ENCODE measurements around the gene HYAL2.

HYAL2 gene

GRCh38 chr3:50371133-50371685 lies 48.7 kb upstream of the HYAL2 start (continued):
- TF ChIP-seq, protein P1, sequence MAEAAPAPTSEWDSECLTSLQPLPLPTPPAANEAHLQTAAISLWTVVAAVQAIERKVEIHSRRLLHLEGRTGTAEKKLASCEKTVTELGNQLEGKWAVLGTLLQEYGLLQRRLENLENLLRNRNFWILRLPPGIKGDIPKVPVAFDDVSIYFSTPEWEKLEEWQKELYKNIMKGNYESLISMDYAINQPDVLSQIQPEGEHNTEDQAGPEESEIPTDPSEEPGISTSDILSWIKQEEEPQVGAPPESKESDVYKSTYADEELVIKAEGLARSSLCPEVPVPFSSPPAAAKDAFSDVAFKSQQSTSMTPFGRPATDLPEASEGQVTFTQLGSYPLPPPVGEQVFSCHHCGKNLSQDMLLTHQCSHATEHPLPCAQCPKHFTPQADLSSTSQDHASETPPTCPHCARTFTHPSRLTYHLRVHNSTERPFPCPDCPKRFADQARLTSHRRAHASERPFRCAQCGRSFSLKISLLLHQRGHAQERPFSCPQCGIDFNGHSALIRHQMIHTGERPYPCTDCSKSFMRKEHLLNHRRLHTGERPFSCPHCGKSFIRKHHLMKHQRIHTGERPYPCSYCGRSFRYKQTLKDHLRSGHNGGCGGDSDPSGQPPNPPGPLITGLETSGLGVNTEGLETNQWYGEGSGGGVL (tag by site-specific recombination; IDR thresholded peaks at IDR 0.05): 0 out of 2 replicates have a peak, but pooled peaks have one; percentile 22
- TF ChIP-seq, protein P2, sequence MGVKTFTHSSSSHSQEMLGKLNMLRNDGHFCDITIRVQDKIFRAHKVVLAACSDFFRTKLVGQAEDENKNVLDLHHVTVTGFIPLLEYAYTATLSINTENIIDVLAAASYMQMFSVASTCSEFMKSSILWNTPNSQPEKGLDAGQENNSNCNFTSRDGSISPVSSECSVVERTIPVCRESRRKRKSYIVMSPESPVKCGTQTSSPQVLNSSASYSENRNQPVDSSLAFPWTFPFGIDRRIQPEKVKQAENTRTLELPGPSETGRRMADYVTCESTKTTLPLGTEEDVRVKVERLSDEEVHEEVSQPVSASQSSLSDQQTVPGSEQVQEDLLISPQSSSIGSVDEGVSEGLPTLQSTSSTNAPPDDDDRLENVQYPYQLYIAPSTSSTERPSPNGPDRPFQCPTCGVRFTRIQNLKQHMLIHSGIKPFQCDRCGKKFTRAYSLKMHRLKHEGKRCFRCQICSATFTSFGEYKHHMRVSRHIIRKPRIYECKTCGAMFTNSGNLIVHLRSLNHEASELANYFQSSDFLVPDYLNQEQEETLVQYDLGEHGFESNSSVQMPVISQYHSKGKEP (tag by site-specific recombination; IDR thresholded peaks at IDR 0.05): no peak
- TF ChIP-seq ZNF366 (tag by site-specific recombination; conservative IDR thresholded peaks at IDR 0.05): no peak
- TF ChIP-seq, protein P3, sequence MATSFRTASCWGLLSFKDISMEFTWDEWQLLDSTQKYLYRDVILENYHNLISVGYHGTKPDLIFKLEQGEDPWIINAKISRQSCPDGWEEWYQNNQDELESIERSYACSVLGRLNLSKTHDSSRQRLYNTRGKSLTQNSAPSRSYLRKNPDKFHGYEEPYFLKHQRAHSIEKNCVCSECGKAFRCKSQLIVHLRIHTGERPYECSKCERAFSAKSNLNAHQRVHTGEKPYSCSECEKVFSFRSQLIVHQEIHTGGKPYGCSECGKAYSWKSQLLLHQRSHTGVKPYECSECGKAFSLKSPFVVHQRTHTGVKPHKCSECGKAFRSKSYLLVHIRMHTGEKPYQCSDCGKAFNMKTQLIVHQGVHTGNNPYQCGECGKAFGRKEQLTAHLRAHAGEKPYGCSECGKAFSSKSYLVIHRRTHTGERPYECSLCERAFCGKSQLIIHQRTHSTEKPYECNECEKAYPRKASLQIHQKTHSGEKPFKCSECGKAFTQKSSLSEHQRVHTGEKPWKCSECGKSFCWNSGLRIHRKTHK (tag by site-specific recombination; IDR thresholded peaks at IDR 0.05): no peak
- no peak for TF ChIP-seq ZNF658 (tag by site-specific recombination; IDR thresholded peaks at IDR 0.05)
- no peak for TF ChIP-seq ZNF146 (tag by site-specific recombination; IDR thresholded peaks at IDR 0.05)
- TF ChIP-seq ZNF114 (tag by site-specific recombination; IDR thresholded peaks at IDR 0.05): no peak
- TF ChIP-seq ZNF404 (tag by site-specific recombination; IDR thresholded peaks at IDR 0.05): no peak
- no peak for TF ChIP-seq HOXA7 (CRISPR knock-in tag; IDR thresholded peaks at IDR 0.05; ENCODE audit: borderline replicate concordance)
- TF ChIP-seq ZNF19 (tag by site-specific recombination; IDR thresholded peaks at IDR 0.05; ENCODE audit: low read depth): no peak
- TF ChIP-seq GLI4 (tag by site-specific recombination; IDR thresholded peaks at IDR 0.05): no peak
- TF ChIP-seq PATZ1 (tag by site-specific recombination; IDR thresholded peaks at IDR 0.05): no peak
- TF ChIP-seq ZNF514 (tag by site-specific recombination; IDR thresholded peaks at IDR 0.05): no peak
- TF ChIP-seq ZNF513 (tag by site-specific recombination; IDR thresholded peaks at IDR 0.05): no peak
- no peak for TF ChIP-seq ZFP37 (tag by site-specific recombination; IDR thresholded peaks at IDR 0.05)
- TF ChIP-seq ZIC2 (tag by site-specific recombination; IDR thresholded peaks at IDR 0.05): peak; percentile 55; the same call in 1 of the 2 replicates
- TF ChIP-seq SETDB1 (IDR thresholded peaks at IDR 0.05; ENCODE audit: insufficient read length, low read length): no peak
- TF ChIP-seq, protein P4, sequence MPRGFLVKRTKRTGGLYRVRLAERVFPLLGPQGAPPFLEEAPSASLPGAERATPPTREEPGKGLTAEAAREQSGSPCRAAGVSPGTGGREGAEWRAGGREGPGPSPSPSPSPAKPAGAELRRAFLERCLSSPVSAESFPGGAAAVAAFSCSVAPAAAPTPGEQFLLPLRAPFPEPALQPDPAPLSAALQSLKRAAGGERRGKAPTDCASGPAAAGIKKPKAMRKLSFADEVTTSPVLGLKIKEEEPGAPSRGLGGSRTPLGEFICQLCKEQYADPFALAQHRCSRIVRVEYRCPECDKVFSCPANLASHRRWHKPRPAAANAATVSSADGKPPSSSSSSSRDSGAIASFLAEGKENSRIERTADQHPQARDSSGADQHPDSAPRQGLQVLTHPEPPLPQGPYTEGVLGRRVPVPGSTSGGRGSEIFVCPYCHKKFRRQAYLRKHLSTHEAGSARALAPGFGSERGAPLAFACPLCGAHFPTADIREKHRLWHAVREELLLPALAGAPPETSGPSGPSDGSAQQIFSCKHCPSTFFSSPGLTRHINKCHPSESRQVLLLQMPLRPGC (tag by site-specific recombination; IDR thresholded peaks at IDR 0.05): no peak
- TF ChIP-seq ZFHX2 (tag by site-specific recombination; conservative IDR thresholded peaks at IDR 0.05): peak; percentile 95
- no peak for TF ChIP-seq ZNF133 (tag by site-specific recombination; IDR thresholded peaks at IDR 0.05)
- TF ChIP-seq, protein P5, sequence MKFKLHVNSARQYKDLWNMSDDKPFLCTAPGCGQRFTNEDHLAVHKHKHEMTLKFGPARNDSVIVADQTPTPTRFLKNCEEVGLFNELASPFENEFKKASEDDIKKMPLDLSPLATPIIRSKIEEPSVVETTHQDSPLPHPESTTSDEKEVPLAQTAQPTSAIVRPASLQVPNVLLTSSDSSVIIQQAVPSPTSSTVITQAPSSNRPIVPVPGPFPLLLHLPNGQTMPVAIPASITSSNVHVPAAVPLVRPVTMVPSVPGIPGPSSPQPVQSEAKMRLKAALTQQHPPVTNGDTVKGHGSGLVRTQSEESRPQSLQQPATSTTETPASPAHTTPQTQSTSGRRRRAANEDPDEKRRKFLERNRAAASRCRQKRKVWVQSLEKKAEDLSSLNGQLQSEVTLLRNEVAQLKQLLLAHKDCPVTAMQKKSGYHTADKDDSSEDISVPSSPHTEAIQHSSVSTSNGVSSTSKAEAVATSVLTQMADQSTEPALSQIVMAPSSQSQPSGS (tag by site-specific recombination; IDR thresholded peaks at IDR 0.05; ENCODE audit: low read depth): no peak
- TF ChIP-seq ZNF639 (tag by site-specific recombination; IDR thresholded peaks at IDR 0.05): no peak
- peak; percentile 74 for TF ChIP-seq EGR2 (tag by site-specific recombination; IDR thresholded peaks at IDR 0.05; ENCODE audit: low read depth)
